ENCODE measurements around the gene THSD4.

Gene THSD4

DNA sequence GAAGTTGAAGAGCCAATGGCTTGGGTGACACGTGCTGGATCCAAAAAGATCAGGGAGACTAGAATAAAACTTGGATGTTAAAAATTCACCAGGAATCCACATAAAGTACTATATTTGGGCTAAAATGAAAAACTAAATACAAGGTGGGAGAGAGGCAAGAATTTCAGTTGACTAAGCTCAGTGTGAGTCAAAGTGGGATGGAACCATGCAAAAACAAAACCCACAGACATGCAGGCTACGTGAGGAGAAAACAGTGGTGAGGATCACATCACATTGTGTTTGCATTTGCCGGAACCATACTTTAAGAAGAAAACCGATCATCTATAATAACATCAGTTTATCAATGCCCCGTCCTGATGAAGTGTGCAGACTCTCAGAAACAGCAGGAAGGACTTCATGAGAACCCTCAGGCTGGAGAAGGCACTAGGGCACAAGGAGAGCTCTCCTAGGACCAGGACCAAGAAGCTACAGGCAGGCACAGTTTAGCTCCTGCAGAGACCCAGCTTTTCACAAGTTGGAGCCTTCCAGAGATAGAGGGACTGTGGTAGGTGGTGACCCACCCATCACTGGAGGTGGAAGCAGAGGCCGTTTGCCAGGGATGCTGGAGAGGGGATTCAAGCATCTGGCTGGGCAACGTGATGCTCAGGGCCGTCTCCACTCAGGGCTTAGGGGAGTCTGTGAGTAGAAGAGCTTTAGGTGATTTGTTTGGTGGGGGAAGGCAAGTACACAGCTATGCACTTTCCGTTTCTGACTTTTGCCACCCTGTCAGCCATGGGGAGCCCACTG lies 666.1 kb downstream of the THSD4 start:
- no peak overlapping the region for H3K9ac ChIP-seq
- H3K4me3 ChIP-seq (IDR thresholded peaks at IDR 0.05; ENCODE audit: insufficient read depth, low read depth, low read length): no peak overlapping the region
- no peaks in the 10 kb centered on the region for H3K79me2 ChIP-seq (ENCODE audit: insufficient read depth, low read depth)
- TF ChIP-seq, protein P1, sequence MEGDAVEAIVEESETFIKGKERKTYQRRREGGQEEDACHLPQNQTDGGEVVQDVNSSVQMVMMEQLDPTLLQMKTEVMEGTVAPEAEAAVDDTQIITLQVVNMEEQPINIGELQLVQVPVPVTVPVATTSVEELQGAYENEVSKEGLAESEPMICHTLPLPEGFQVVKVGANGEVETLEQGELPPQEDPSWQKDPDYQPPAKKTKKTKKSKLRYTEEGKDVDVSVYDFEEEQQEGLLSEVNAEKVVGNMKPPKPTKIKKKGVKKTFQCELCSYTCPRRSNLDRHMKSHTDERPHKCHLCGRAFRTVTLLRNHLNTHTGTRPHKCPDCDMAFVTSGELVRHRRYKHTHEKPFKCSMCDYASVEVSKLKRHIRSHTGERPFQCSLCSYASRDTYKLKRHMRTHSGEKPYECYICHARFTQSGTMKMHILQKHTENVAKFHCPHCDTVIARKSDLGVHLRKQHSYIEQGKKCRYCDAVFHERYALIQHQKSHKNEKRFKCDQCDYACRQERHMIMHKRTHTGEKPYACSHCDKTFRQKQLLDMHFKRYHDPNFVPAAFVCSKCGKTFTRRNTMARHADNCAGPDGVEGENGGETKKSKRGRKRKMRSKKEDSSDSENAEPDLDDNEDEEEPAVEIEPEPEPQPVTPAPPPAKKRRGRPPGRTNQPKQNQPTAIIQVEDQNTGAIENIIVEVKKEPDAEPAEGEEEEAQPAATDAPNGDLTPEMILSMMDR (conservative IDR thresholded peaks at IDR 0.05; ENCODE audit: low read depth, low read length): no peak
- no peak overlapping the region for H3K27ac ChIP-seq
- 0 out of 2 replicates have a peak overlapping the region, but pooled peaks have one; percentile 1 for H2AFZ ChIP-seq (ENCODE audit: low read depth)
- no peaks in the 10 kb centered on the region for H4K20me1 ChIP-seq (ENCODE audit: insufficient read depth)
- no peaks in the 10 kb centered on the region for H3K27me3 ChIP-seq (ENCODE audit: insufficient read depth, low read depth)
- no peak overlapping the region for H3K4me2 ChIP-seq
- H3K4me1 ChIP-seq (ENCODE audit: low read depth, poor library complexity, severe bottlenecking): peaks cover 4% of the 10 kb centered on the region
- no peaks in the 10 kb centered on the region for H3K36me3 ChIP-seq (ENCODE audit: insufficient read depth)

DNA sequence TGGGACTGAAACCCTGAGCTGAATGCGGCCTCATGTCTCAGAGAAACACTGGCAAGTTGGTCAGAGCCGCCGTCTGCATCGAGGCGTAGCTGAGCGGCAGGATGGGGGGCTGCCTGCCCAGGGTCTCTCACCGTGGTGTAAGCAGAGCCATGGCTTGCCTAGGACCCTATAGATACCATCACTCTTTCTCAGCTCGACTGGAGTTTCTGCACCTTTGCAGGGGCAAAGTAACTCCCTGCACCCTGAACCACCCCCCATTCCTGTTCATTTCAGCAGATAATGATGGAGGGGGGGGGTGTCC lies 666.6 kb downstream of the THSD4 start:
- H3K27me3 ChIP-seq (ENCODE audit: insufficient read depth, low read depth): no peaks in the 10 kb centered on the region
- no peaks in the 10 kb centered on the region for H4K20me1 ChIP-seq (ENCODE audit: insufficient read depth)
- H3K79me2 ChIP-seq (ENCODE audit: insufficient read depth, low read depth): no peaks in the 10 kb centered on the region
- peaks cover 4% of the 10 kb centered on the region for H3K4me1 ChIP-seq (ENCODE audit: low read depth, poor library complexity, severe bottlenecking)
- H3K9ac ChIP-seq: no peak overlapping the region
- H3K36me3 ChIP-seq (ENCODE audit: insufficient read depth): no peaks in the 10 kb centered on the region
- TF ChIP-seq, protein P1 (conservative IDR thresholded peaks at IDR 0.05; ENCODE audit: low read depth, low read length): no peak
- H3K4me3 ChIP-seq (IDR thresholded peaks at IDR 0.05; ENCODE audit: insufficient read depth, low read depth, low read length): no peak overlapping the region
- no peak overlapping the region for H3K27ac ChIP-seq
- no peak overlapping the region for H3K4me2 ChIP-seq
- H2AFZ ChIP-seq (ENCODE audit: low read depth): no peak overlapping the region

DNA sequence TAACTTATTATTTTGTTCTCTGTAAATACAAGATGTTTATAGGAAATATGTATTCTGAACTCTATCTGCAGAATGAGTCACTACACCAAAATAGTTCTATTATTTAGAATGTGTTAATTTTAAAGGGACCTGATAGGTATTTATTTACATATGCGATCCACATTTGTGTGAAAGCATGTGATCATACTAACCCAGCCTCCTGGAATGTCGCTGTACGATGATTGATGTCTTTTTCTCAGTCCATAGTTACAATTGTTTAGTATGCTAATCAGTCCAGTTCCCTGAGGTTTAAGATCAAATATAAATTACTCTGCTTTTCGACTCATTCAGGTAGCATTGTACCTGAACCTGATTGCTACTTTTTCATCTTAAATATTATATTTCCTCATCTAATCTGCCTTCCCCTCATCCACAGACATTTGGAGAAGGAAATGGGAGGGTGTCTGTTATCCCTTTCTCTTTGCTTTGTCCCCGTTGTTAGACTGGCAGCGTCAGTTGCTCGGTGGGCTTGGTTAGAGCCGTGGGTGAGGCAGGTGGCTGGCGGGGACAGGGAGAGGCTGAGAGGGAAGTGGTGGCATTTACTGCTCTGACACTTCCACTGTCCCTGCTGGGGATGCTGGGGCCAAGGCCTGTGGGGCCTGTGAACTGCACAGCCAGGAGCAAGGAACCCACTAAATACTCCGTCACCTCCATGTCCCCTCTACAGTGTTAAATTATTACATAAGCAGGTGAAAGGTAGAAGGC lies 667.3 kb downstream of the THSD4 start:
- H3K27ac ChIP-seq: no peak overlapping the region
- no peaks in the 10 kb centered on the region for H3K79me2 ChIP-seq (ENCODE audit: insufficient read depth, low read depth)
- H3K4me2 ChIP-seq: no peak overlapping the region
- H2AFZ ChIP-seq (ENCODE audit: low read depth): no peak overlapping the region
- TF ChIP-seq, protein P1 (conservative IDR thresholded peaks at IDR 0.05; ENCODE audit: low read depth, low read length): no peak
- no peaks in the 10 kb centered on the region for H3K27me3 ChIP-seq (ENCODE audit: insufficient read depth, low read depth)
- no peak overlapping the region for H3K9ac ChIP-seq
- H3K36me3 ChIP-seq (ENCODE audit: insufficient read depth): no peaks in the 10 kb centered on the region
- no peaks in the 10 kb centered on the region for H4K20me1 ChIP-seq (ENCODE audit: insufficient read depth)
- H3K4me1 ChIP-seq (ENCODE audit: low read depth, poor library complexity, severe bottlenecking): peaks cover 4% of the 10 kb centered on the region
- H3K4me3 ChIP-seq (IDR thresholded peaks at IDR 0.05; ENCODE audit: insufficient read depth, low read depth, low read length): no peak overlapping the region

DNA sequence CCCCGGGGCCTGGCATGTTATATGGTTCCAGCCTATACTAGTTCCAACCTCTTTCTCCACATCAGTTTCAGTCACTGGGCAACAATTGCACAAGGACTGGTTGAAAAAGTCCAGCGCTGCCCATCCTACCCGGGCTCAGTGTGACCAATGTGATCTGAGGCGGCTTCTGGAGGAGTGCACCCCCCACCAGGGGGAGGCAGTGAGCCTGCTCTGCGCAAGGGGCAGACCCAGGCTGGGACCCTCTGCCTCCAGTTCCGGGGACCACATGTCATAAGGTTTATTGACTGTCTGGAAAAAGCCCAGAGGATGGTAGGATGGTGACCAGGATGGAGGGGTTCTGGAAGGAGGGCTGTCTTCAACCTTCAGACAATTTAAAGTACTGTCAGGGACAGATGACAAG lies 669.4 kb downstream of the THSD4 start:
- H3K79me2 ChIP-seq (ENCODE audit: insufficient read depth, low read depth): no peaks in the 10 kb centered on the region
- H3K27ac ChIP-seq: no peak overlapping the region

More for the DNA sequence above, 669.4 kb downstream of the THSD4 start:
- TF ChIP-seq, protein P1 (conservative IDR thresholded peaks at IDR 0.05; ENCODE audit: low read depth, low read length): peak; percentile 31
- H3K9ac ChIP-seq: no peak overlapping the region
- no peaks in the 10 kb centered on the region for H3K36me3 ChIP-seq (ENCODE audit: insufficient read depth)
- H3K27me3 ChIP-seq (ENCODE audit: insufficient read depth, low read depth): no peaks in the 10 kb centered on the region
- no peaks in the 10 kb centered on the region for H4K20me1 ChIP-seq (ENCODE audit: insufficient read depth)
- no peak overlapping the region for H3K4me3 ChIP-seq (IDR thresholded peaks at IDR 0.05; ENCODE audit: insufficient read depth, low read depth, low read length)
- peaks cover 4% of the 10 kb centered on the region for H3K4me1 ChIP-seq (ENCODE audit: low read depth, poor library complexity, severe bottlenecking)
- H3K4me2 ChIP-seq: no peak overlapping the region
- no peak overlapping the region for H2AFZ ChIP-seq (ENCODE audit: low read depth)
